GM19023 (cell line): Measurements from ENCODE around the gene EHBP1L1.
A peak's percentile ranks its signal among the peaks of the same experiment; 100 is the strongest.
"Not testable (repeated sequence)": the region's sequence is repeated elsewhere in the genome, so short reads cannot be mapped to it uniquely, and the experiment has no call there.

Experiments
- ATAC-seq: cut with Tn5 transposase; IDR thresholded peaks from one replicate; pipeline ENCODE4 v1.9.1; 2021; ENCODE audit warnings: mild to moderate bottlenecking, moderate library complexity; ENCODE audit not compliant: unreplicated experiment

EHBP1L1 gene

DNA sequence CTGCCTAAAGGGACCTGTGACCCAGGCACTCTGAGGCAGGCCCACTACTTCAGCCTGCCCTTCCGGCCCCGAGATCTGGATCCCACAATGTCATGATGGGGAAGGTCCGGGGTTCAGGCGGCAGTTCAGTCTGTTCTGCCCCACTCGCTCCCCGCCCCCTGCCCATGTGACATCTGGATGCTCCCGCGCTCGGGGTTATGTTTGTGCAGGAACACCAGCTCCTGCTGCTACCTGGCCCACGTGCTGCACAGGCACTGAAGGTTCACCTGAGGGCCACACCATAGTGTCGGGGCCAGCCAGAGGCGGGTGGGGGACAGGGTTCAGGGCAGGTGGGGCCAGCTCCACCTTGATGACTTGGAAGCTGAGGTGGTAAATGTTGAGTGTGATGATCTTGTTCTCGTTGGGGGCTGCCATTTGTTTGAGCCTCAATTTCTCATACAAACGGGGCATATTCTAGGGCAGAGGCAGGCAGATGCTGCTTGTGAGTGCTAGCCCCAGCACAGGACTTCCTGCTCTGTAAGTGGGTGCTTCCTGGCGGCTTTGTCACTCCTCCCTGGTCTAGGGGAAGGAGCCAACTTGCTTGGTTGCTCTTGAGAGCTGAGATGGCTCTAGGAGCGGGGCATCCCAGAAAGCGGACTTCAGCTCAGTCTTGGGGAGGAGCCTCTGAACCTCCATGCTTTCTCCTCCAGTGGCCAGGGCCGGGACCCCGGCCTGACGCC, 57.7 kb downstream of the EHBP1L1 start:
- no peak for ATAC-seq

DNA sequence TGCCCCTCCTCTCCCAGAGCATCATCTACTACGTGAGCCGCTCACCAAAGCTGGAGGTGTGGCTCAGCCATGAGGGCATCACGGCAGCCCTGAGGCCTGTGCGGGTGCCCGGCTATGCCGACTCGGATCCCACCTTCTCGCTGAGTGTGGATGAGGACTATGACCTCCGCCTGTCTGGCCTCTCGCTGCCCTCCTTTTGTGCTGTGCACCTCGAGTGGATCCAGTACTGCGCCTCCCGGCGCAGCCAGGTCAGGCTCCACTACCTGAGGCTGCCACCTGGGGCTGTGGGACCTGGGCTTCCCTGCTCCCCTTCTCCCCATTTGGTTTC, 58.2 kb downstream of the EHBP1L1 start:
- ATAC-seq, result no peak

DNA sequence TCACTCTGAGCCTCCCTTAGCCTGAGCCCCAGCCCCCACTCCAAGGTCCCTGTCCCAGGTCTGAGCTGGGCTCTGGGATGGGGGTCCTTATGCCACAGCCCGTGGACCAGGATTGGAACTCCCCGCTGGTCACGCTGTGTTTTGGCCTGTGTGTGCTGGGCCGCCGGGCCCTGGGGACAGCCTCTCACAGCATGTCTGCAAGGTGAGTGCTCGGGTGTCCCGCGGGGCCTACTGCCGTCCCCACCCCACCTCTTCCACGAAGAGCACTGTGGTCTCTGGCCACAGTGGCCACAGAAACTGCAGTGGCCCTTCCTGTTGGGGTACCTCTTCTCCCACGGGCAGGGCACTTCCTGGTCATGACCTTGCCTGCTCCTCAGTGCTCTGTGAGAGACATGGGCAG, 58.6 kb downstream of the EHBP1L1 start:
- ATAC-seq, result no peak

DNA sequence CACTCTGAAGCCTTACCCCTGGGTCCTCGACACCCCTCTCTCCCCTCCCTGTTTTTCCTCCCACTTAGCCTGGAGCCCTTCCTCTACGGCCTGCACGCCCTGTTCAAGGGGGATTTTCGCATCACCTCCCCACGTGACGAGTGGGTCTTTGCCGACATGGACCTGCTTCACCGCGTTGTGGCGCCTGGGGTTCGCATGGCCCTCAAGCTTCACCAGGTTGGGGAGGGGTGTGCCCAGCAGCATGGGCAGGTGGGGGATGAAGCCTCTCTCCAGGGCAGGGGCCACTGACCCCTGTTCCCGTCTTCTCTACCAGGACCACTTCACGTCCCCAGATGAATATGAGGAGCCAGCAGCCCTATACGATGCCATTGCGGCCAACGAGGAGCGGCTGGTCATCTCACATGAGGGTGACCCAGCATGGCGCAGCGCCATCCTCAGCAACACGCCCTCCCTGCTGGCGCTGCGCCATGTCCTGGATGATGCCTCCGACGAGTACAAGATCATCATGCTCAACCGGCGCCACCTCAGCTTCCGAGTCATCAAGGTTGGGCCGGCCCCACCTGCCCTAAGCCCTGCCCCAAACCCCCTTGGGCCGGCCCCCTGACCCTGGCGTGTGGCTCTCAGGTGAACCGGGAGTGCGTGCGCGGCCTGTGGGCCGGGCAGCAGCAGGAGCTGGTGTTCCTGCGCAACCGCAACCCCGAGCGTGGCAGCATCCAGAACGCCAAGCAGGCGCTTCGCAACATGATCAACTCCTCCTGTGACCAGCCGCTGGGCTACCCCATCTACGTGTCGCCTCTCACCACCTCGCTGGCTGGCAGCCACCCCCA, 59.3 kb downstream of the EHBP1L1 start:
- no peak for ATAC-seq

DNA sequence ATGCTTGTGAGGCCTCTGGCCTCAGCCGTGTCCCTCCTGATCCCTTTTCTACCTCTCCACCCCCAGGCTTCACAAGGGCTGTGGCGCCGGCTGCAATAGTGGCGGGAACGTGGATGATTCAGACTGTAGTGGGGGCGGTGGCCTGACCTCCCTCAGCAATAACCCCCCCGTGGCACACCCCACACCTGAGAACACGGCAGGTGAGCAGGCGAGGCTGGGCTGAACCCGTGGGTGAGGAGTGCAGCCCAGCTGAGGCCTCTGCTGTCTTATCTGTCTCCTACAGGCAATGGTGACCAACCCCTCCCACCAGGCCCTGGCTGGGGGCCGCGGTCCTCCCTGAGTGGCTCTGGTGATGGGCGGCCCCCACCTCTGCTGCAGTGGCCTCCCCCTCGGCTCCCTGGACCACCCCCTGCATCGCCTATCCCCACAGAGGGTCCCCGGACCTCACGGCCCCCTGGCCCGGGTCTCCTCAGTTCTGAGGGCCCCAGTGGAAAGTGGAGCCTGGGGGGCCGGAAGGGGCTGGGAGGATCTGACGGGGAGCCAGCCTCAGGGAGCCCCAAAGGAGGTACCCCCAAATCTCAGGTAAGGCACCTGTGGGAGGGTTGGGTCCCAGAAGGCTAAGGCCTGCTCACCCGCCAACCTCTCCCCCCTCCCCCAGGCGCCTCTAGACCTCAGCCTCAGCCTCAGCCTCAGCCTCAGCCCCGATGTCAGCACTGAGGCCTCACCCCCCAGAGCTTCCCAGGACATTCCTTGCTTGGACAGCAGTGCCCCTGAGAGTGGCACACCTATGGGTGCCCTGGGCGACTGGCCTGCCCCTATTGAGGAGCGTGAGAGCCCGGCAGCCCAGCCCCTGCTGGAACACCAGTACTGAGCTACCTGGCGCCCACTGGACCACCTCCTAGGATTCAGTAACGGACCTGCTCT, 60.5 kb downstream of the EHBP1L1 start:
- no peak for ATAC-seq

DNA sequence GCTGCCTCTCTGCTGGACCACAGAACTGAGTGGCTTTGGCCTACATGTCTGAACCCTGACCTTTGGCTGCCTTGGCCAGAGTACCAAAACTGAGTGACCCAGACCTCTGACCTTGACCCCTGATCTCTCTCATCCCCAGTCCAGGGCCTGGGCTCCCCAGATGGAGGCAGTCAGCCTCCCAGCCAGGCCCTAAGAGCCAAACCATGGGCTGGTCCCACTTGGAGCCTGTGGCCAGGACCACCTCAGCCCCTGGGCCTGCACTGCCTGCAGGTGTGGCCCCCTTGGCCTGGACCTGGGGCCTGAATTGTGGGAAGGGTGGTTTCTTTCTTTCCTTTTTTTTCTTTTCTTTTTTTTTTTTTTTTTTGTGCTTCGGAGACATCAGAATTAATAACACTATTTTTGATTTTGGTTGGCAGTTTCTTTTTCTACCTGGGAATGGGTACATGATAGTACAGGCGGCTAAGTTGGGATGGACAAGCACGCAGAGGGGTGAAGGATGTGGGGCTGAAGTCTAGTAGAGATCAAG, 61.2 kb downstream of the EHBP1L1 start:
- no peak for ATAC-seq

DNA sequence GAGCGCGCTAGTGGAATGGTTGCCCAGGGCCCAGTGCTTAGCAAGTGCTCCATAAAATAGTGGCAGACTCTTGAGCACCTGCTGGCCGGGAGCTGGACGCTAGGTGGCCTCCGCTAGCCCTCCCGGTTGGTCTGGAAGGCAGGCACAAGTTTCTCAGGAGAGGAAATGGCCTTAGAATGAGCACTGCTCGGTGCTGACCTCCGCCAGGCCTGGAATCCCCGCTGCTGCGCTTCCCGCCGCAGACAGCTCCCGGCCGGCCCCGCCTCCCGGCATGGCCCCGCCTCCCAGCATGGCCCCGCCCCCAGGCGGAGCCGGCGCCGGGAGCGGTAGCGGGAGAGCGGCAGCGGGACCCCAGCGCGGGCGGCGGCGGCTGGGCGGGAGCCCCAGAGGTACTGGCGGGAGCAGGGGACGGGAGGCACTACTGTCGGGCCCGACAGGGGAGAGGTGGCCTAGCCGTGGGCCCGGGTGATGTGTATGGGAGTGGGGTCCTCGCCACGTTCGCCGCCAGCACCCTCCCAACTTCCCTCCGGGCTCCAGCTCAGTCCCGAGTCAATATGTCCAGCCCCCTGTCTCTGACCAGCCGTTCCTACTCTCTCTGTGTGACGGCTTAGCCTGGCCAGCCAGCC, 62.1 kb downstream of the EHBP1L1 start, which contains the start of gene SIPA1:
Gene SIPA1, plus strand, starts transcription at position 308 of the 626 bp plus-strand sequence. CDS start 2,821 bp downstream, outside the sequence.
- peak; percentile 48 for ATAC-seq

DNA sequence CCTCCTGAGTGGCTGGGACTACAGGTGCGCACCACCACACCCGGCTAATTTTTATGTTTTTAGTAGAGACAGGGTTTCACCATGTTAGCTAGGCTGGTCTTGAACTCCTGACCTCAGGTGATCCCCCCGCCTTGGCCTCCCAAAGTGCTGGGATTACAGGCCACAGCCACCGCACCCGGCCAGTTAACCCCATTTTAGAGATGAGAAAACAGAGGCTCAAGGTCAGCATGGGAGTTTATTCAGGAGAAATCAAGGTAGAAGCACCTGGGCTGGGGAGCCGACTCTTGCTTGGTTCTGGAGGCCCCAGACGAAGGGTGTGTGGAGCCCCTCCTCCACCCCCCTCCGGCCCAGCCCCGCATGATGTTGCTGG, 63.4 kb downstream of the EHBP1L1 start:
- ATAC-seq, result not testable (repeated sequence)

DNA sequence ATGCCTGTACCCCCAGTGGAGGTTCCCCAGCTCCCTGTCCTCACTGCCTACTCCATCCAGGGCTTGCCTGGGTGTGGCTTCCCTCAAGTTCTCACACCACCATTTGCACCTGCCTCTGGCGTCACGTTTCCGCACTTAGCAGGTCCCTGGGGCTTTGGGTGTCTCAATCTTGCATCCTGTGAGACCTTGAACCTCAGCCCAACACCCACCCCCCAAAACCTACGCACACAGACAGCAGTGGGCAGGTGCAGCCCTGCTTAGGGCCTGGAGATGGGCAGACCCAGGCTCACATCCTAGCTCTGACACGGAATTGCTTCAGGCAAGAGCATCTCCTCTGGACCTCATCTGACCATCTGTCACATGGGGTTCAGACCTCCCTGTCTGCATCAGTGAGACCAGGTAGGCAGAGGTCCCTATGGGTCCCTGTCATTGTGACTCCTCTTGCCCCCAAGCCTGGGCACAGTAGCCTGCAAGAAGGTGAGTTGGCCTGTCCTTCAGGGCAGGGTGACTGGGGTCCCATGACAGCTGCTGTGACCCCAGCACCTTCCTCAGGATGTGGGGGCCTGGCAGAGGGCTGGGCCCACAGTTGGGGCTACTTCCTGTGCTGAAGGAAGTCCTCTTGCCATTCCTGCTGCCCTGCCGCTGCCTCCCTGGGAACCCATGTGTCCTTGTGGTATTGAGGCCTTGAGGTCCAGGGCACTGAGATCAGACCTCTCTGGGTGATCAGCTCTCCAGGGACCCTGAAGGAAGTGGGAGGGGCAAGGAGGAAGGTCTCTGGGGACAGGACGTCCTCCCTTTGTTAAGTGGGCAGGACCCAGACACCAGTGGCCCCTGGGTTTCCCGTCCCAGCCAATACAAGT, 64.0 kb downstream of the EHBP1L1 start:
- ATAC-seq, result peak; percentile 34

DNA sequence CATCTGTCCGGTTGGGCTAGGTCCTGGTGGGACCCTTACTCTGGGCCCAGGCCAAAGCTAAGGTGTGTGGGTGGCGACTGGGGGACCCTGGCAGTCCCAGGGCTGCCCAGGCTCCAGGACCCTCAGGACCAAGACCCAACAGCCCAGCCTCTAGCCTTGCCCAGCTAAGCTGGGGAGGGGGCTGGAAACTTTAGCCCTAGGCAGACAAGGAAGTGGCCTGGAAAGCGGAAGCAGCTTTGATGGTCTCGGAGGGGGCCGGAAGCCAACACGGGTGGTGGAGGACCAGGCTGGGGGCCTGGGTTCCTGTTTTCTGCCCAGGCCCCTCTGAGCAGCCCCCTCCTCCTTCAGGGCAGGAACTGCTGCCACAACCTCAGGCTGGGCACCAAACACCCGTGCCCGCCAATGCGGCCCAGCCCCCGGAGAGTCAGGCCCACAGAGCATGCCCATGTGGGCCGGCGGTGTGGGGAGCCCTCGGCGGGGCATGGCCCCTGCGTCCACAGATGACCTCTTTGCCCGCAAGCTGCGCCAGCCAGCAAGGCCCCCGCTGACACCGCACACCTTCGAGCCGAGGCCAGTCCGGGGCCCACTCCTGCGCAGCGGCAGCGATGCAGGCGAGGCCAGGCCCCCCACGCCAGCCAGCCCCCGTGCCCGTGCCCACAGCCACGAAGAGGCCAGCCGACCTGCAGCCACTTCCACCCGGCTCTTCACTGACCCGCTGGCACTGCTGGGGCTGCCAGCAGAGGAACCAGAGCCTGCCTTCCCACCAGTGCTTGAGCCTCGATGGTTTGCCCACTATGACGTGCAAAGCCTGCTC, 64.8 kb downstream of the EHBP1L1 start:
- ATAC-seq, result no peak

DNA sequence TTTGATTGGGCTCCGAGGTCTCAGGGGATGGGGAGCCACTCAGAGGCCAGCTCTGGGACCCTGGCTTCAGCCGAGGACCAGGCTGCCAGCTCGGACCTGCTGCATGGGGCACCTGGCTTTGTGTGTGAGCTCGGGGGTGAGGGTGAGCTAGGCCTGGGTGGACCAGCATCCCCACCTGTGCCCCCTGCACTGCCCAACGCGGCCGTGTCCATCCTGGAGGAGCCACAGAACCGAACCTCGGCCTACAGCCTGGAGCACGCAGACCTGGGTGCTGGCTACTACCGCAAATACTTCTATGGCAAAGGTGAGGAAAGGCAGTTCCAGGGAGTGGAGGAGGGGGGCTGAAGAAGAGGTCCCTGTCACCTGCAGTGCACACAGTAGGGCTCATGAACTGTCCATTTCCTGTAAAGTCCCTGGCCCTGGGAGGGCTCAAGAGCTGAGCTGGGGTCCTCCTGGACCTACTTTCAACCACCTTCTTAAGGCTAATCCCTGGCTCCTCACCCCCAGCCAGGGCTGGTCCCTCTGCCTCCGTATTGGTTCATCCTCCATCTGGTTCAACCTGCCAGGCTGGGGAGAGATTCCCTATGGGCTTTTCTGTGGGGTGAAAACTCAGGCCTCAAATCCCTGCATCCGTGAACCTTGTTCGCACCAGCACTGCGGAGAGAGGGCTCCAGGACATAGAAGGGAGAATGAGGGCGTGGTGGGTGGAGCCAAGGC, 65.6 kb downstream of the EHBP1L1 start:
- no peak for ATAC-seq
